Stimulated activated CD4-positive, alpha-beta T cell treated with anti-CD3 and anti-CD28 coated beads, Interleukin-4, amount 100 ng/mL, for 48 hours (primary cell): ENCODE results near the gene GATA2.

Experiments used
- DNase-seq, 2 donors: peaks; one replicate each; pipeline ENCODE4 v3.0.0-alpha.2; 2020; ENCODE audit warnings: low read depth in 2 of 2

Gene GATA2

DNA sequence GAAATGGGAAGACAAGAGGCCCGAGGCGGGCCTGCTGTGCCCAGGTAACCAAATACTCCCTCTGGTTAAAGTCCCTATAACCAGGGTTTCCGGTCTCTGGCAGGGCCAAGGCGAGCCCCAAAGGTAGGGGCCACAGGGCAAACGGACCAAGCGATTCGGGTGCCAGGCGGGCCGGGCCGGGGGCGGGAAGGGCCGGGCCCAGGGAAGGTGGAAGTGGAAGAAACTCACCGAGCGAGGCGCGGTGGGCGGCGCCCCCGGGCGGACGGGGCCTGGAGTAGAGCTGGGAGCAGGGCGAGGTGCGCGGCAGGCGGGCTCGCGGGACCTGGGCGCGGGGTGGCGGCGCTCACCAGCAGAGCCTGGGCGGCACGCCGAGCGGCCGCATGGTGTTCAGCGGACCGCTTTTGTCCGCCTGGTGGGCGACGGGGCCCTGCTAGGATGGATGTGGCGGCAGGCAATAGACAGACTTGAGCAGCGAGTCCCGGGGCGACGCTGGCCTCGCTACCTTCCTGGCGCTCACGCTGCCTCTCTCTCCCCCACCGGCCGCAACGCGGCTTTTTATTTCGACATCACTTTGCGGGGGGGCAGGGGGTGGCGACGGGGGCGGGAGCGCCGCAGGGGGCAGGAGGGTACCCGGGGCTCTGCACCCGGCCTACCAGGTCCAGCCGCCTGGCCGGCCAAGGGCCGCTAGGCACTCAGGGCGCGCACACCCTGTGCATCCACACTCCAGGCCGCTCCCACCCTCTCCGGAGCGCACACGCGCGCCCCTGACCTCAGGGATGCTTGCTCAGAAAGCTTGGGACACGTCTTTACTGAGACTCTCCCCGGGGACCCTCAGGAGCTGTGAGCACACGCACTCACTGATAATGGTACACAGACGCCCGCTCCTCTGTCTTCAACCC, at the start of gene GATA2:
TSS of gene GATA2 (minus strand) at position 531 of the 899 bp plus-strand sequence. CDS start 6,170 bp downstream, outside the sequence.
- no peak for DNase-seq

- no peak for DNase-seq
Measured at GRCh38 chr3:128541246-128541645, 48.2 kb upstream of the GATA2 start.

- DNase-seq: no peak
Measured at GRCh38 chr3:128539376-128539775, 46.4 kb upstream of the GATA2 start.

DNA sequence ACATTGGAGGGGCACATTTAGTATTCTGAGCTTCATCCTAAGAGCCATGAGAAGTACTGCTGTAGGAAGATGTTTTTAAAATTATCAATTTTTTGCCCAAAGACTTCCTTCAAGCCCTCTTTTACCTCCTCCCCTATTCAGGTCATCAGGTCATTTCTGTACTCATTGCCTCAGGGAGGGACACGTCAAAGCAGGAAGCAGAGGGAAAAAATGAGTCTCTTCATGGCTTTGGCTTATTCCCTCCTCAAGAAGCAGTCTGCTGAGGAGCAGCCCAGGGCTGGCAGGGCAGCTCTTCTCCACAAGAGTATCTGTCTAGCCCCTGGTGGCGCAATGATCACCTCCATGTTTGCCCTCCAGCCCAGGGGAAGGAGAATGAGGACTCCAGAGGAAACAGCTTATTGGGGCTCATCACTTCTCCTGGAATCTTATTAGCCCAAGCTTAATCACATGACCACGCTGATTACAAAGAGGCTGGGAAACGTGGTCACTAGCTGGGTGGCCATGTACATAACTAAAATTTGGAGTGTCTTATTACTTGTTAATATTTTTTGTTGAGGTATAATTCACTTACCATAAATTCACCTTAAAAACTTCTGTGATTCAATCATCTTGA, 44.2 kb upstream of the GATA2 start:
- no peak for DNase-seq

DNA sequence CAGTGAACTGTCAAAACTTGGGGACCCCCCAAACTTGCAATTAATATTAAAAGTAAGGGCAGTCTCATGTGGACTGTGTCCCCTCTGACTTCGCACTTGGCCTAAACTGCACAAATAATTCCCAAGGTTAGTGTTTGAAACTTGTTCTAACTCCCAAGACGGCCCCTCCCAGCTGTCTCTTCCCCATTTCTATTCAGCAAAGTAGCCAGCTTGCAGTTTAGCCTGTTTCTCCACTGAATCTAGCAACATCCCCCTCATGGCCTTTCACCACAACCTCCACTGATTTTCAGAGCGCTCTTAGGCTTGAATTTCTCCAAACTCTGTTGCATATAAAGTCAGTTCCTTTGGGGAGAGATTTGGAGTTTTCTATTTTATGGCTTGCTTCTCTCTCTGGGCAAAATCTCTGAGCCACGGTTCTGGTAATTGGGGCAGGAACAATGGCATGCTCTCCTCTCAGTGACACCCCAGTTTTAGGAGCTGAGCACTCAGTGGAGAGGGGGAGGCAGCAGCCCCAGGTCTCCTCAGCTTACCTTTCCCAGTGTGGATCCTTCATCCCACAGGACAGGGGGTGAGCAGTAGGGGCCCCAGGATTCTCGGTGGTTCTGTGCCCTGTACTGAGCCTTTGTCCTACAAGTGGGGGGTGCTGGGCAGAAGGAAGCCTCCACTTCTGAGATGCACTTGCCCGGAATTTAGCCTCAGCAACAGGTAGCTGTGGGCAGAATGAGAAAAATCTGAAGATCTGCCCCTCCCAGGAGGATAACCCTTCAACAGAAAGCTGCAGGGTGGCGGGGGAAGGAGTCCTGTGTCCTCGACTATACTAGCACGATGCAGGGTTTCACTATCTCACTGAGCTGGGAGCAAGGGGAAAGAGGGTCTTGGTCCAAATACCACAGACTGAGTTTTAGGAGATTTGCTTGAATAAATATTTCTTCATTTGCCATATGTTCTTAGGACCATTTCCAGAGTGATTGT, 39.3 kb upstream of the GATA2 start:
- no peak for DNase-seq

DNA sequence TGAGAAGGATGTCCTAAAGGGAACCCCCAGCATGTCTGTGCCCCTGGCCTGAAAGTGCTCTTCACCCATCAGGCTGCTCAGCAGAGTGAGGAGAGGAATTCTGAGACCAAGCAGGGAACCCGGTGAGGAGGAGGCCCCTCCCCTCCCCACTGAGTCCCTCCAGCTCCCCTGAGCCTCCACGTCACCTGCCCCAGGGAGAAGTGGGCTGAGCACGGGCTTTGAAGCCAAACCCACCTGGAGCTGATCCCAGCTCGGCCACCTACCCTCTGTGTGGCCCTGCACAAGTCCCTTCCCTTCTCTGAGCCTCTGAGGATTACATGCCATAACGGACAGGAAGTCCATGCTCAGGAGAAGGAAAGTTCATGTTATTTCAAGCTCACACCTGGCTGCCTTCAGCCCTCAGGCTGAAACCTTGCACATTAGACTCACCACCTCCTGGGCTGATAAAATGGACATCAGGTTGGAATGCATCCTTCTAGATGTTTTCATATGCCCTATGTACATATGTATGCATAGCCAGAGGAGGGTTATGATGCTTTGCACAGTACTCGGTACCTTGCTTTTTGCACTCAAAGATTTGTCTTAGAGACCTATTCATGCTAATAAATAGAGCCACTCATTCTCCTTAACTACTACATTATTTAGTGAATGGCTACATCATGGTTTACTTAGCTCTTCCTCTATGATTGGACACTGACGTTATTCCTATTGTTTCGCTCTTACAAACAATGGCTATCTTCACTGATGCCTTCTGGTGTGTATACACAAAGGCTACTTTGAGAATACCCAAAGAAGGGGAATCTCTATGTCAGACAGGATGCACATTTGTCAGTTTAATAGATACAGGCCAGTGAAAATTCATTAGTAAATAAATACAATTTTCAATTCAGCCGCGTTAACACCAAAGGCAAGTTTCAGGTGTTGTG, 31.6 kb upstream of the GATA2 start:
- no peak for DNase-seq

GRCh38 chr3:128523591-128523990, 30.6 kb upstream of the GATA2 start:
- no peak for DNase-seq

GRCh38 chr3:128521715-128522114, 28.7 kb upstream of the GATA2 start:
- no peak for DNase-seq

DNA sequence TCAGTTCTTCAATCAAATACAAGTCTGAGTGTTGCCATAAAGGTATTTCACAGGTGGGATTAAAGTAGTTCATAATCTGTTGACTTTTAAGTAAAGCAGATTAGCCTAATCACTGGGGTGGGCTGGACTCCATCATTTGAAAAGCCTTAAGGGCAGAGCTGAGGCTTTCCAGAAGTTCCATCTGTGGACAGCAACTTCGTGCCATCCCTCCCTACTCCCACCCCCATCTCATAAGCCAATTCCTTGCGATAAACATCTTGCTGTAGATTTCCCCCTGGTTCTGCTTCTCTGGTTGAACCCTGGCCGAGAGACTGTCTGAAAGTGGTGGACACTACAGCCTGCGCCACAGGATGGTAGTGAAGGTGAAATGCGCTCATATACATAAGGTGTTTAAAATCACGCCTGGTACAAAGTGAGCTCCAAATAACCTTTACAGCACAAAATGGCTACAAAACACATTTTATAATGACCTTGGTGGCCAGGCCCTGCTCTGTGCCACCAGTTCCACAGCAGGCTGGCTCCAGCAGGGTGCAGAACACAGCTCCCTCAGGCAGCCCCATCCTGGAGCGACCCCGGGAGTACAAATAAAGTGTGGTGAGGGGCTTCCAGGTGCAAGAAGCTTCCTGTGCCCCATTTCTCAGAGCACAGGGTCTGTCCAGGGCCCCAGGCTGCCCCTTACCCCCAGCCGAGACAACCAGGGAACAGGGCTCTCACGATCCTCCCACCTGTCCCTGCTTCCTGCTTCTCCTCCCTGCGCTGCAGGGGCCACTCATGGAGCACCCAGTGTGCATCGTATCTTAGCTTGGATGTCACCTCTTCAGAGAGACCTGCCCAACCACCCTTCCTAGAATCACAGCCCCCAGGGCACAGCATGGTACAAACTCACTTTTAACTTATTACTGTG, 25.8 kb upstream of the GATA2 start:
- DNase-seq: no peak

- DNase-seq: no peak
Measured at GRCh38 chr3:128517648-128518047, 24.6 kb upstream of the GATA2 start.

- DNase-seq: no peak
Measured at GRCh38 chr3:128515967-128516366, 23.0 kb upstream of the GATA2 start.

DNA sequence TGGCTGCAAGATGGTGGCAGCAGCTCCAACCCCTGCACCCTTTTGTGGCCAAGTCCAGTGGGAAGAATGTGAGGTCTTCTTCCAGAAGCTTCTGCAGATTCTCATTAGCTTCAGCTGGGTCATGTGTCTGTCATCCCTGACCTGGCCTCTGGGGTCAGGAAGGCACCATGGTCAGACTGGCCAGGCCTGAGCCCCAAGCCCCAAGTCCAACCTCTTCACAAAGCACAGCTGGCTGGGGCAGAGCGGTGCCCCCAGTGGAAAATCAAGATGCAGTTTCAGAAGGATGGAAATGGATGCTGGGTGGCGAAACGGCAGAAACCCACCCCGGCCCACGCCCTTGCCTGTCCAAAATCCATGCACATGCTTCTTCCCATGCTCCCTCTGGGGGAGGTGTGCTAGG, 15.9 kb upstream of the GATA2 start:
- no peak for DNase-seq

DNA sequence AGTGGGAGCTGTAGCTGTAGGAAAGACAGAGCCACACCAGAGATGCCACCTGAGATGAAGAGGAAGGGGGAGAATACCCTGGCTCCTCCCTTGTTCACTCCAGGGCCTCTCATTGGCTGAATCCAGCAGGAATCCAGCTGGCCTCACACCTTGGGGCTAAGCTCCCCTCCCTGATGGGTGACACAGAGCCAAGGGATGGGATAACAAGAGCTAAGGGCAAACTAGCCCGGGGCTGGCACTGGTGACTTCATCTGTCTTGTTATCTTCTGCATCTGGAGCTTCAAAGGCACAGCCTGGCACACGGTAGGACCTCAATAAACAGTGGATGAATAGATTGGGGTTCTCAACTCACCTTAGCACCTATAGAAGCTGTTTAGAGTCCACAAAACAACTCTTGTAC, 13.8 kb upstream of the GATA2 start:
- DNase-seq: no peak

- no peak for DNase-seq
Measured at GRCh38 chr3:128505771-128506170, 12.8 kb upstream of the GATA2 start.

DNA sequence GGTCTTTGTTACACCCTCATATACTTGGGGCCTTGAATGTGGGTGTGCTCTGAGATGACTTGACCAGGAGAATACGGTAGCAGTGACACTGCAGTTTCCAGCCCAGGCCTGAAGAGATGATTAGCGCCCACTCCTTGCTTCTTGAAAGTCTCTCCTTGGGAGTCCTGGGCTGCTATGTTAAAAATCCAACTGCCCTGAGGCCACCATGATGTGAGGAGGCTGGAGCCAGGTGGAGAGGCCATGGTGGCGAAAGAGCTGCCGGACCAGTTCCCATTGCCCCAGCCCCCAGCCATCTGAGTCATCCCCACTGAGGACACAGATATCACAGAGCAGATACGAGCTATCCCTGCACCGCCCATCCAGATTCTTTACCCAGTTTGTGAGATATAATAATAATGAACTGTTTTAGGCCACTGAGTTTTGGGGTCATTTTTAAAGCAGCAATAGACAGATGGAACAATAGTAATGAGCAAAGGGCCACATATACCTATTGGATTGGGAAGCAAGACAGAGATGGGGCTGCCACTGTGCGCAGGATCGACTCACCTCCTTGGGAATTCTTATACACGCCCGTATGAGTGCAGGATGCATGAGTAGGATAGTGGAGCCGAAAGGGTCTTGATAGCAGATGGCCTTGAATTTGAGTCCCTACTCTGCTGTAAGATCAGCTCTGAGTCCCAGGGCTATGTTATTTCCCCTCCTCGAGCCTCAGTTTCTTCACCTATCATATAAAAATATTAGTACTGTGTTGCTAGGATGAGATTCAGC, 12.1 kb upstream of the GATA2 start:
- no peak for DNase-seq

DNA sequence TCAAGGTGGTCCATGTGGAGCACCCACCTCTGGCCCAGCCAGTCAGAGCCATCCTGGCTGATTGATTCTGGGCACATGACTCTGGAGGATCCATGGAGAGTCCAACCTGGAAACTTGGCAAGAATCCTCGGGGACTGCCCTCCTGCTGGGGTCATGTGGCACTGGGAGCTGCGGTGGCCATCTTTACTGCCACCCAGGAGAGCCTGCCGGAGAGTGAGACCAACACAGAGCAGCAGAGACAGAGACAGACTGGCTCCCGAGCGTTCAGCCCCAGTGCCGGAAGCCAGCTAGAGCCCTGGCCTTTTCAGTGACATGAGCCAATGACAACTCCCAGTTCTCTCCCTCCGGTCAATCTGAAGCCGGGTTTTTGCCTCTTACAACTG, 11.5 kb upstream of the GATA2 start:
- no peak for DNase-seq

DNA sequence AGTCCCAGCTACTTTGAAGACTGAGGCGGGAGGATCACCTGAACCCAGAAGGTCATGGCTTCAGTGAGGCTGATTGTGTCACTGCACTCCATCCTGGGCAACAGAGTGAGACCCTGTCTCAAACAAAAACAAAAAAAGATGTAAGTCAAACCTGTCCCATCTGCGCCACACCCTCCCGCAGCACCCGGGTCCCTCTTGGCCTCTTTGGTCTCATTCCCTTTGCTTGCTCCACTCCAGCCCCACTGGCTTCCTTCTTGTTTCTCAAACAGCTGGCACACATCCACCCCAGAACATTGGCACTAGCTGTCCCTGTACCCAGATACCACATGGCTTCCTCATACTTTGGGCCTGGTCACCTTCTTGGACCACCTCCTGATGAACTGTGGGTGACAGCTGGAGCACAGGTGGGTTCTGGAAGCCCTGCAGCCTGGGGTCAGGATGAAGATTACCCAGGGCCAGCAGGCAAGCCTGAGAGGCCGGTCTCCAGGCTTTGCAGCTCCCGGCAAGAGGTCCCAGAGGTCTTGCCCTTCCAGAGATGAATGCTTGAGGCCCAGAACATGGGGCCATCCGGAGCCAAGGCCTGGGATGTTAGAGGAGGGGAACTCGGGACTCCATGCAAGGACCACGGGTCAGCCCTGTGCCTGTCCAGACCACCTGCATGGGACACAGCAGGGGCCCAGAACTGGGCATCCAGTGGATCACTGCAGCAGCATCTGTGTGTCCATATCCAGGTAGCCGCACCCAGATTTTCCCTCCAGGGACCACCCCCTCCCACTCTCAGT, 10.9 kb upstream of the GATA2 start:
- no peak for DNase-seq

- no peak for DNase-seq
Measured at GRCh38 chr3:128503164-128503651, 10.2 kb upstream of the GATA2 start.
